ENCODE measurements around the gene CEP295NL. TPM values are rescaled to one million over a fixed set of nuclear protein-coding genes. Genes with fewer than 3 reads are reported as not detected.
A peak's percentile ranks its signal among the peaks of the same experiment; 100 is the strongest.
"Not testable (repeated sequence)": the region's sequence is repeated elsewhere in the genome, so short reads cannot be mapped to it uniquely, and the experiment has no call there.

Gene CEP295NL
- total RNA-seq, 2 experiments from 2014 or later = not detected

- H3K4me1 Mint-ChIP-seq (ENCODE audit: low read depth) = no peaks in the 10 kb centered on the region
- CTCF ChIA-PET = interaction anchor here (1.0 kb wide), 1 partner anchor 23 kb away, joined by 5 read pairs; no protein-coding TSS in a partner anchor
- H3K27ac Mint-ChIP-seq = no peak overlapping the region
- intact Hi-C loops (cut with micrococcal nuclease) = no loop called here
- no peaks in the 10 kb centered on the region for H3K9me3 Mint-ChIP-seq
- no peak for DNase-seq
- no peaks in the 10 kb centered on the region for H3K36me3 Mint-ChIP-seq (ENCODE audit: low read depth)
- no peak overlapping the region for H3K4me3 Mint-ChIP-seq
- H3K27me3 Mint-ChIP-seq (ENCODE audit: low read depth) = no peaks in the 10 kb centered on the region
Measured at GRCh38 chr17:78897664-78898047, 5.3 kb downstream of the CEP295NL start.

GRCh38 chr17:78896834-78897663 lies 6.0 kb downstream of the CEP295NL start:
- Mint-ChIP-seq H3K9me3 (no peaks in the 10 kb centered on the region), H3K36me3 (ENCODE audit: low read depth) (no peaks in the 10 kb centered on the region), H3K4me1 (ENCODE audit: low read depth) (no peaks in the 10 kb centered on the region), H3K27ac (no peak overlapping the region), H3K27me3 (ENCODE audit: low read depth) (no peaks in the 10 kb centered on the region), H3K4me3 (no peak overlapping the region)
- CTCF ChIA-PET = interaction anchor here (1.0 to 2.0 kb wide), 2 partner anchors 23 to 31 kb away, joined by 5 read pairs; no protein-coding TSS in a partner anchor
- DNase-seq = no peak
- intact Hi-C loops (cut with micrococcal nuclease) = no loop called here

- Mint-ChIP-seq H3K27me3 (ENCODE audit: low read depth) (no peaks in the 10 kb centered on the region), H3K27ac (no peak overlapping the region), H3K4me3 (no peak overlapping the region), H3K4me1 (ENCODE audit: low read depth) (peaks cover 6% of the 10 kb centered on the region), H3K9me3 (no peaks in the 10 kb centered on the region), H3K36me3 (ENCODE audit: low read depth) (no peaks in the 10 kb centered on the region)
- CTCF ChIA-PET = interaction anchor here (2.0 kb wide), 1 partner anchor 30 kb away, joined by 5 read pairs; no protein-coding TSS in a partner anchor
- intact Hi-C loops (cut with micrococcal nuclease) = no loop called here
- DNase-seq = no peak
Measured at GRCh38 chr17:78896091-78896833, 6.7 kb downstream of the CEP295NL start.

GRCh38 chr17:78895322-78895721 lies 7.7 kb downstream of the CEP295NL start:
- Mint-ChIP-seq H3K27me3 (ENCODE audit: low read depth) (no peaks in the 10 kb centered on the region), H3K36me3 (ENCODE audit: low read depth) (no peaks in the 10 kb centered on the region), H3K27ac (no peak overlapping the region), H3K4me3 (no peak overlapping the region), H3K9me3 (no peaks in the 10 kb centered on the region), H3K4me1 (ENCODE audit: low read depth) (peaks cover 16% of the 10 kb centered on the region)
- DNase-seq = no peak
- intact Hi-C loops (cut with micrococcal nuclease) = no loop called here
- CTCF ChIA-PET = interaction anchor here (2.0 kb wide), 1 partner anchor 29 kb away, joined by 5 read pairs; no protein-coding TSS in a partner anchor

GRCh38 chr17:78893684-78894083 lies 9.3 kb downstream of the CEP295NL start:
- intact Hi-C loops (cut with micrococcal nuclease) = no loop called here
- Mint-ChIP-seq H3K9me3 (no peaks in the 10 kb centered on the region), H3K27me3 (ENCODE audit: low read depth) (no peaks in the 10 kb centered on the region), H3K4me1 (ENCODE audit: low read depth) (peaks cover 30% of the 10 kb centered on the region), H3K27ac (no peak overlapping the region), H3K36me3 (ENCODE audit: low read depth) (no peaks in the 10 kb centered on the region), H3K4me3 (no peak overlapping the region)
- DNase-seq = no peak
- CTCF ChIA-PET = interaction anchor here (1.0 kb wide), 1 partner anchor 28 kb away, joined by 3 read pairs; no protein-coding TSS in a partner anchor

GRCh38 chr17:78892936-78893379 lies 10.0 kb downstream of the CEP295NL start:
- no peak overlapping the region for H3K4me3 Mint-ChIP-seq
- no peaks in the 10 kb centered on the region for H3K9me3 Mint-ChIP-seq
- no peak overlapping the region for H3K27ac Mint-ChIP-seq
- H3K36me3 Mint-ChIP-seq (ENCODE audit: low read depth) = no peaks in the 10 kb centered on the region
- DNase-seq = no peak
- CTCF ChIA-PET = interaction anchor here (1.0 kb wide), 1 partner anchor 27 kb away, joined by 3 read pairs; no protein-coding TSS in a partner anchor
- peaks cover 30% of the 10 kb centered on the region for H3K4me1 Mint-ChIP-seq (ENCODE audit: low read depth)
- H3K27me3 Mint-ChIP-seq (ENCODE audit: low read depth) = no peaks in the 10 kb centered on the region
- intact Hi-C loops (cut with micrococcal nuclease) = no loop called here

- CTCF ChIA-PET = no interaction called here
- DNase-seq = no peak
- intact Hi-C loops (cut with micrococcal nuclease) = no loop called here
- no peaks in the 10 kb centered on the region for H3K27me3 Mint-ChIP-seq (ENCODE audit: low read depth)
- no peaks in the 10 kb centered on the region for H3K9me3 Mint-ChIP-seq
- H3K4me1 Mint-ChIP-seq (ENCODE audit: low read depth) = peaks cover 30% of the 10 kb centered on the region
- H3K27ac Mint-ChIP-seq = no peak overlapping the region
- H3K36me3 Mint-ChIP-seq (ENCODE audit: low read depth) = no peaks in the 10 kb centered on the region
- no peak overlapping the region for H3K4me3 Mint-ChIP-seq
Measured at GRCh38 chr17:78892520-78892919, 10.5 kb downstream of the CEP295NL start.

GRCh38 chr17:78892062-78892456 lies 10.9 kb downstream of the CEP295NL start:
- H3K27me3 Mint-ChIP-seq (ENCODE audit: low read depth) = no peaks in the 10 kb centered on the region
- DNase-seq = no peak
- H3K4me1 Mint-ChIP-seq (ENCODE audit: low read depth) = peaks cover 30% of the 10 kb centered on the region
- no peaks in the 10 kb centered on the region for H3K36me3 Mint-ChIP-seq (ENCODE audit: low read depth)
- H3K4me3 Mint-ChIP-seq = no peak overlapping the region
- CTCF ChIA-PET = no interaction called here
- no peaks in the 10 kb centered on the region for H3K9me3 Mint-ChIP-seq
- intact Hi-C loops (cut with micrococcal nuclease) = no loop called here
- H3K27ac Mint-ChIP-seq = no peak overlapping the region

GRCh38 chr17:78891406-78892061 lies 11.5 kb downstream of the CEP295NL start:
- intact Hi-C loops (cut with micrococcal nuclease) = no loop called here
- Mint-ChIP-seq H3K36me3 (ENCODE audit: low read depth) (no peaks in the 10 kb centered on the region), H3K4me1 (ENCODE audit: low read depth) (peaks cover 30% of the 10 kb centered on the region), H3K27ac (no peak overlapping the region), H3K27me3 (ENCODE audit: low read depth) (no peaks in the 10 kb centered on the region), H3K9me3 (no peaks in the 10 kb centered on the region), H3K4me3 (no peak overlapping the region)
- CTCF ChIA-PET = interaction anchor here (0.6 to 2.1 kb wide), 2 partner anchors 26 to 458 kb away, joined by 3 to 11 read pairs; no protein-coding TSS in a partner anchor
- DNase-seq = no peak

GRCh38 chr17:78890498-78890897 lies 12.5 kb downstream of the CEP295NL start:
- Mint-ChIP-seq H3K4me3 (no peak overlapping the region), H3K27ac (no peak overlapping the region), H3K36me3 (ENCODE audit: low read depth) (no peaks in the 10 kb centered on the region), H3K4me1 (ENCODE audit: low read depth) (peaks cover 30% of the 10 kb centered on the region), H3K27me3 (ENCODE audit: low read depth) (no peaks in the 10 kb centered on the region), H3K9me3 (no peaks in the 10 kb centered on the region)
- peak; percentile 82 for DNase-seq
- intact Hi-C loops (cut with micrococcal nuclease) = no loop called here
- CTCF ChIA-PET = interaction anchor here (0.6 to 2.1 kb wide), 3 partner anchors 25 to 80 kb away, joined by 3 to 11 read pairs (median 7); no protein-coding TSS in a partner anchor

- H3K4me1 Mint-ChIP-seq (ENCODE audit: low read depth) = peaks cover 30% of the 10 kb centered on the region
- CTCF ChIA-PET = interaction anchor here (0.6 to 2.1 kb wide), 3 partner anchors 24 to 81 kb away, joined by 3 to 11 read pairs (median 7); no protein-coding TSS in a partner anchor
- H3K27me3 Mint-ChIP-seq (ENCODE audit: low read depth); intact Hi-C loops (cut with micrococcal nuclease); H3K36me3 Mint-ChIP-seq (ENCODE audit: low read depth); DNase-seq; H3K4me3 Mint-ChIP-seq; H3K27ac Mint-ChIP-seq; H3K9me3 Mint-ChIP-seq: not testable (repeated sequence)
Measured at GRCh38 chr17:78890096-78890495, 12.9 kb downstream of the CEP295NL start.

GRCh38 chr17:78889531-78889930 lies 13.5 kb downstream of the CEP295NL start:
- CTCF ChIA-PET = interaction anchor here (0.6 to 2.1 kb wide), 3 partner anchors 24 to 96 kb away, joined by 3 to 11 read pairs (median 4); no protein-coding TSS in a partner anchor
- DNase-seq = peak; percentile 49
- Mint-ChIP-seq H3K27ac (no peak overlapping the region), H3K9me3 (no peaks in the 10 kb centered on the region), H3K4me1 (ENCODE audit: low read depth) (peaks cover 30% of the 10 kb centered on the region), H3K36me3 (ENCODE audit: low read depth) (no peaks in the 10 kb centered on the region), H3K27me3 (ENCODE audit: low read depth) (no peaks in the 10 kb centered on the region), H3K4me3 (no peak overlapping the region)
- intact Hi-C loops (cut with micrococcal nuclease) = no loop called here

All from activated naive CD4-positive, alpha-beta T cell treated with anti-CD3 and anti-CD28 coated beads for 36 hours (primary cell).